ENCODE measurements around the gene KATNB1. TPM values are rescaled to one million over a fixed set of nuclear protein-coding genes. Genes with fewer than 3 reads are reported as not detected.

Gene KATNB1
- total RNA-seq, 1 experiment from 2014 or later, result 60.4 TPM

GRCh38 chr16:57736419-57737351 is 1.1 kb downstream of the KATNB1 start:
- ChIA-PET CTCF (interaction anchor here (0.8 to 3.0 kb wide), 17 partner anchors 9 to 385 kb away, joined by 3 to 19 read pairs (median 3); partner anchors contain the start of genes ADGRG3 and KIFC3), POLR2A (interaction anchor here (1.3 kb wide), 1 partner anchor 39 kb away, joined by 3 read pairs; no protein-coding TSS in a partner anchor)
- ATAC-seq (peak; percentile 5), DNase-seq (ENCODE audit: low spot score) (peak; percentile 36)
- H3K27me3 Mint-ChIP-seq (ENCODE audit: low read depth), result peaks cover under 1% of the 10 kb centered on the region; the same call in 1 of the 2 replicates
- H3K4me3 Mint-ChIP-seq, result peak overlapping the region; percentile 98
- peaks cover 12% of the 10 kb centered on the region for H3K4me1 Mint-ChIP-seq
- H3K27ac Mint-ChIP-seq, result peak overlapping the region; percentile 63
- TF ChIP-seq, protein P1, sequence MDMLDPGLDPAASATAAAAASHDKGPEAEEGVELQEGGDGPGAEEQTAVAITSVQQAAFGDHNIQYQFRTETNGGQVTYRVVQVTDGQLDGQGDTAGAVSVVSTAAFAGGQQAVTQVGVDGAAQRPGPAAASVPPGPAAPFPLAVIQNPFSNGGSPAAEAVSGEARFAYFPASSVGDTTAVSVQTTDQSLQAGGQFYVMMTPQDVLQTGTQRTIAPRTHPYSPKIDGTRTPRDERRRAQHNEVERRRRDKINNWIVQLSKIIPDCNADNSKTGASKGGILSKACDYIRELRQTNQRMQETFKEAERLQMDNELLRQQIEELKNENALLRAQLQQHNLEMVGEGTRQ (CRISPR knock-in tag; IDR thresholded peaks at IDR 0.05), result peak; percentile 44
- TF ChIP-seq GABPB1 (CRISPR knock-in tag; IDR thresholded peaks at IDR 0.05), result peak; percentile 94
- TF ChIP-seq, protein P2, sequence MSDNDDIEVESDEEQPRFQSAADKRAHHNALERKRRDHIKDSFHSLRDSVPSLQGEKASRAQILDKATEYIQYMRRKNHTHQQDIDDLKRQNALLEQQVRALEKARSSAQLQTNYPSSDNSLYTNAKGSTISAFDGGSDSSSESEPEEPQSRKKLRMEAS (CRISPR knock-in tag; IDR thresholded peaks at IDR 0.05), result peak; percentile 33; the same call in 1 of the 2 replicates
- no peak for TF ChIP-seq FOXP4 (CRISPR knock-in tag; IDR thresholded peaks at IDR 0.05)
- H3K36me3 Mint-ChIP-seq, result no peaks in the 10 kb centered on the region
- no peaks in the 10 kb centered on the region; the same call in 1 of the 2 replicates for H3K9me3 Mint-ChIP-seq

DNA sequence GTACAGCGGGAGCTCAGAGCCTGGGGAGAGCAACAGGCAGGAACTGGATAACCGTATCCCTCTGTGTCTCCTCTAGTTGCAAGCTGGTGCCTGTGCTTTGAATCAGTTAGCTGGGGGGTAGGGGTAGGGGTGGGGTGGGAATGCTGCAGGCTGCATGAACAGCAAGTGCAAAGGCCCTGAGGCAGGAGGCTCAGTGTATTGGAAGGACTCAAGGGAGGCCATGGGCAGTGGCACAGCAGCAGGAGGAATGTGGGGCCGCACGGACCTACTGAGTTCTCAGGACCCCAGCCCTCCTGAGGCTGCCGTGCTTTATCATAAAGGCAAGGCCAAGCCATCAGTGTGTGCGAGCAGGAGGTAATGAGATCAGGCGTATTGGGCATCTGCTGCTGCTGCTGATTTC is 3.3 kb downstream of the KATNB1 start:
- peaks cover 15% of the 10 kb centered on the region for H3K4me1 Mint-ChIP-seq
- TF ChIP-seq TCF7 (CRISPR knock-in tag; IDR thresholded peaks at IDR 0.05; ENCODE audit: low read depth) (no peak), GABPB1 (CRISPR knock-in tag; IDR thresholded peaks at IDR 0.05) (no peak), GTF2I (CRISPR knock-in tag; conservative IDR thresholded peaks at IDR 0.05) (no peak), TEAD4 (CRISPR knock-in tag; IDR thresholded peaks at IDR 0.05) (no peak), ZNF138 (CRISPR knock-in tag; conservative IDR thresholded peaks at IDR 0.05) (no peak)
- TF ChIP-seq, protein P3, sequence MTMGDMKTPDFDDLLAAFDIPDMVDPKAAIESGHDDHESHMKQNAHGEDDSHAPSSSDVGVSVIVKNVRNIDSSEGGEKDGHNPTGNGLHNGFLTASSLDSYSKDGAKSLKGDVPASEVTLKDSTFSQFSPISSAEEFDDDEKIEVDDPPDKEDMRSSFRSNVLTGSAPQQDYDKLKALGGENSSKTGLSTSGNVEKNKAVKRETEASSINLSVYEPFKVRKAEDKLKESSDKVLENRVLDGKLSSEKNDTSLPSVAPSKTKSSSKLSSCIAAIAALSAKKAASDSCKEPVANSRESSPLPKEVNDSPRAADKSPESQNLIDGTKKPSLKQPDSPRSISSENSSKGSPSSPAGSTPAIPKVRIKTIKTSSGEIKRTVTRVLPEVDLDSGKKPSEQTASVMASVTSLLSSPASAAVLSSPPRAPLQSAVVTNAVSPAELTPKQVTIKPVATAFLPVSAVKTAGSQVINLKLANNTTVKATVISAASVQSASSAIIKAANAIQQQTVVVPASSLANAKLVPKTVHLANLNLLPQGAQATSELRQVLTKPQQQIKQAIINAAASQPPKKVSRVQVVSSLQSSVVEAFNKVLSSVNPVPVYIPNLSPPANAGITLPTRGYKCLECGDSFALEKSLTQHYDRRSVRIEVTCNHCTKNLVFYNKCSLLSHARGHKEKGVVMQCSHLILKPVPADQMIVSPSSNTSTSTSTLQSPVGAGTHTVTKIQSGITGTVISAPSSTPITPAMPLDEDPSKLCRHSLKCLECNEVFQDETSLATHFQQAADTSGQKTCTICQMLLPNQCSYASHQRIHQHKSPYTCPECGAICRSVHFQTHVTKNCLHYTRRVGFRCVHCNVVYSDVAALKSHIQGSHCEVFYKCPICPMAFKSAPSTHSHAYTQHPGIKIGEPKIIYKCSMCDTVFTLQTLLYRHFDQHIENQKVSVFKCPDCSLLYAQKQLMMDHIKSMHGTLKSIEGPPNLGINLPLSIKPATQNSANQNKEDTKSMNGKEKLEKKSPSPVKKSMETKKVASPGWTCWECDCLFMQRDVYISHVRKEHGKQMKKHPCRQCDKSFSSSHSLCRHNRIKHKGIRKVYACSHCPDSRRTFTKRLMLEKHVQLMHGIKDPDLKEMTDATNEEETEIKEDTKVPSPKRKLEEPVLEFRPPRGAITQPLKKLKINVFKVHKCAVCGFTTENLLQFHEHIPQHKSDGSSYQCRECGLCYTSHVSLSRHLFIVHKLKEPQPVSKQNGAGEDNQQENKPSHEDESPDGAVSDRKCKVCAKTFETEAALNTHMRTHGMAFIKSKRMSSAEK (CRISPR knock-in tag; IDR thresholded peaks at IDR 0.05; ENCODE audit: borderline replicate concordance), result no peak
- ATAC-seq, result no peak
- H3K27me3 Mint-ChIP-seq (ENCODE audit: low read depth), result no peaks in the 10 kb centered on the region
- CTCF ChIA-PET, result no interaction called here
- POLR2A ChIA-PET, result no interaction called here
- no peak overlapping the region for H3K27ac Mint-ChIP-seq
- DNase-seq (ENCODE audit: low spot score), result no peak
- H3K9me3 Mint-ChIP-seq, result no peaks in the 10 kb centered on the region
- H3K4me3 Mint-ChIP-seq, result no peak overlapping the region
- H3K36me3 Mint-ChIP-seq, result no peaks in the 10 kb centered on the region

DNA sequence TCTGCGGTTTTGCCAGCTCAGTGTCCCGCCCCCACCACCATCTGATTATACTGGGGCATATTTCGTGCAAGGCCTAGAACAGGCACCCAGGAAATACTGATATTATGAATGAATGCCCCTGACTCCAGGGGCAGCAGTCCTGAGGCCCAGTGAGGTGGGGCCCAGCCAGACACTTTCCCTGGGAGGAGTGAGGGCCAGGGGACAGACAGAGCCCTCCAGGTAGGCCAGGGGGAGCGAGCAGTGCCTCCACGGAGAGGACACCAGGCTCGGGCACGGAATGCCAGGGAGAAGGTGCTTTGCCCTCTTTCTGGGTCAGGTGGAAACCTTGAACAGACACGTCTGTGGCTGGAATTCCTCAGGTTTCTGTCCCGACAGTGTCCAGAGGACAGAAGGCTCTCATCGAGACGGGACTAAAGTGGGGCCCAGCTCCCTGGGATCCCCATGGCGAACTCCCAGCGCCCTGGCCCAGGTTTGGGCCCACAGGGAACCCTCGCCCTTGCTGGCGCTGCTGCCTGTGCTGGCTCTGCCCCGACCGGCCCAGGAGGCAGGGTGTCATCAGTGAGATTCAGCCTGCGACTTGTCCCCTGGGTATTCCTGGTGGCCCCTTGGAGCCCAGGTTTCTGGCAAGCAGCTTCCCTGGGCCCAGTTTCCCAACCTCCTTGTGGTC is 4.3 kb downstream of the KATNB1 start:
- POLR2A ChIA-PET, result no interaction called here
- CTCF ChIA-PET, result interaction anchor here (1.1 kb wide), 1 partner anchor 17 kb away, joined by 3 read pairs; no protein-coding TSS in a partner anchor
- Mint-ChIP-seq H3K27me3 (ENCODE audit: low read depth) (no peaks in the 10 kb centered on the region), H3K27ac (no peak overlapping the region), H3K36me3 (no peaks in the 10 kb centered on the region), H3K9me3 (no peaks in the 10 kb centered on the region), H3K4me3 (no peak overlapping the region), H3K4me1 (peaks cover 15% of the 10 kb centered on the region)
- ATAC-seq (no peak), DNase-seq (ENCODE audit: low spot score) (no peak)
- TF ChIP-seq NFYB (CRISPR knock-in tag; conservative IDR thresholded peaks at IDR 0.05; ENCODE audit: low read depth) (no peak), ATF1 (CRISPR knock-in tag; IDR thresholded peaks at IDR 0.05) (no peak), ZBTB21 (CRISPR knock-in tag; IDR thresholded peaks at IDR 0.05; ENCODE audit: borderline replicate concordance) (no peak), ESRRA (CRISPR knock-in tag; IDR thresholded peaks at IDR 0.05; ENCODE audit: borderline replicate concordance) (no peak), CREM (CRISPR knock-in tag; IDR thresholded peaks at IDR 0.05) (no peak), ZNF512 (CRISPR knock-in tag; IDR thresholded peaks at IDR 0.05; ENCODE audit: borderline replicate concordance) (no peak), EMX1 (CRISPR knock-in tag; IDR thresholded peaks at IDR 0.05) (no peak), NFE2L1 (CRISPR knock-in tag; IDR thresholded peaks at IDR 0.05) (no peak), ZNF121 (CRISPR knock-in tag; IDR thresholded peaks at IDR 0.05) (no peak), ZNF671 (CRISPR knock-in tag; IDR thresholded peaks at IDR 0.05) (no peak)
- TF ChIP-seq, protein P2 (CRISPR knock-in tag; IDR thresholded peaks at IDR 0.05), result no peak
